Bronchial epithelial cell (primary cell): Measurements from ENCODE around the gene FBXW2. TPM values are rescaled to one million over a fixed set of nuclear protein-coding genes. Genes with fewer than 3 reads are reported as not detected.
A peak's percentile ranks its signal among the peaks of the same experiment; 100 is the strongest.

Experiments
- DNase-seq: peaks from one replicate; pipeline ENCODE4 v3.0.0-alpha.2; 2010; ENCODE audit warnings: low read depth
- FAIRE-seq: peaks from 2 replicates; lab custom pipeline; 2011; peaks lifted over from hg19 to GRCh38; lab: Jason Lieb, UNC
- H3K27me3 ChIP-seq: 2 replicates; pipeline ENCODE4 v1.5.1; 2011; ENCODE audit warnings: low read length; ENCODE audit not compliant: control insufficient read depth, insufficient read depth
- H3K36me3 ChIP-seq: 2 replicates; pipeline ENCODE4 v1.5.1; 2011; ENCODE audit warnings: low read length; ENCODE audit not compliant: control insufficient read depth, insufficient read depth
- H3K4me3 ChIP-seq: 2 replicates; pipeline ENCODE4 v1.5.1; 2011; ENCODE audit warnings: mild to moderate bottlenecking, low read depth, low read length, control low read depth
- CTCF ChIP-seq: IDR thresholded peaks from 2 replicates; pipeline ENCODE4 v1.5.1; 2011; ENCODE audit warnings: mild to moderate bottlenecking, moderate library complexity, low read length, control low read depth, inconsistent platforms; ENCODE audit not compliant: insufficient read depth, severe bottlenecking
- total RNA-seq: library from RNA; depleted of rRNA; stranded (reverse); fragments of >200 nt; gene quantifications from 2 replicates; pipeline ENCODE4 v1.2.1, GENCODE V29; 2014

FBXW2 gene
- total RNA-seq, 1 donor from 2014 or later, result 31.1 TPM

- no peak for FAIRE-seq
- no peaks in the 10 kb centered on the region for H3K27me3 ChIP-seq
- DNase-seq, result peak; percentile 92
- no peaks in the 10 kb centered on the region for H3K36me3 ChIP-seq
- TF ChIP-seq CTCF, result no peak
- no peak overlapping the region for H3K4me3 ChIP-seq
Measured at GRCh38 chr9:120708526-120709224, 84.5 kb downstream of the FBXW2 start.

- H3K27me3 ChIP-seq, result no peaks in the 10 kb centered on the region
- FAIRE-seq (no peak), DNase-seq (no peak)
- H3K36me3 ChIP-seq, result no peaks in the 10 kb centered on the region
- H3K4me3 ChIP-seq, result no peak overlapping the region
- TF ChIP-seq CTCF, result no peak
Measured at GRCh38 chr9:120707170-120707569, 86.0 kb downstream of the FBXW2 start.

Other genes with a start within 250 kb of the FBXW2 start
- 16.8 and 30.2 TPM in 2 replicates for gene CDK5RAP2, start 213.2 kb downstream of the FBXW2 start, total RNA-seq
- gene MEGF9, start 78.9 kb downstream of the FBXW2 start, total RNA-seq, result 4.7 and 5.9 TPM in 2 replicates
- gene PSMD5, start 49.5 kb upstream of the FBXW2 start, total RNA-seq, result 12.4 and 16.4 TPM in 2 replicates
- 7.6 TPM in 2 replicates for gene PHF19, start 83.8 kb upstream of the FBXW2 start, total RNA-seq
- gene TRAF1, start 133.4 kb upstream of the FBXW2 start, total RNA-seq, result 0.79 and 1.0 TPM in 2 replicates